ENCODE data around the gene ASB8. TPM values are rescaled to one million over a fixed set of nuclear protein-coding genes. Genes with fewer than 3 reads are reported as not detected.
A peak's percentile ranks its signal among the peaks of the same experiment; 100 is the strongest.

The ASB8 gene
- total RNA-seq, 6 experiments from 2014 or later, result 30.9 to 41.8 (median 34.6) TPM

DNA sequence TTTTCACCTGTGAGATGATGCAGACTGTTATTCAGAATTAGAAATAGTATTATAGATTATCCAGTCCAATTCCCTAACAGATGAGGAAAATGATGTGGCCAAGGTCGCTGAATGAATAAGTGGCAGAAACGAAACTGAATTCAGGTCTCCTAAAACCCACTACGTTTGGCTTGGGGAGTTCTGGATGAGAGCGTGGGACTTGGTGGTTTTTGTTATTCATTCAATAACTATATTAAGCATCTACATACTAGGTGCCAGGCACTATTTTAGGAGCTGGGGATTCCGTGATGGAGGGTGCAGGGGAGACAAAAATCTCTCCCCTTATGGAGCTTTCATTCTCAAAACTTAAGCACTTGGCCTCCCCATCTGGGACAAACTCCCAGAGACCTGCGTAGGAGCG is 25.3 kb upstream of the ASB8 start:
- TF ChIP-seq, protein P1, sequence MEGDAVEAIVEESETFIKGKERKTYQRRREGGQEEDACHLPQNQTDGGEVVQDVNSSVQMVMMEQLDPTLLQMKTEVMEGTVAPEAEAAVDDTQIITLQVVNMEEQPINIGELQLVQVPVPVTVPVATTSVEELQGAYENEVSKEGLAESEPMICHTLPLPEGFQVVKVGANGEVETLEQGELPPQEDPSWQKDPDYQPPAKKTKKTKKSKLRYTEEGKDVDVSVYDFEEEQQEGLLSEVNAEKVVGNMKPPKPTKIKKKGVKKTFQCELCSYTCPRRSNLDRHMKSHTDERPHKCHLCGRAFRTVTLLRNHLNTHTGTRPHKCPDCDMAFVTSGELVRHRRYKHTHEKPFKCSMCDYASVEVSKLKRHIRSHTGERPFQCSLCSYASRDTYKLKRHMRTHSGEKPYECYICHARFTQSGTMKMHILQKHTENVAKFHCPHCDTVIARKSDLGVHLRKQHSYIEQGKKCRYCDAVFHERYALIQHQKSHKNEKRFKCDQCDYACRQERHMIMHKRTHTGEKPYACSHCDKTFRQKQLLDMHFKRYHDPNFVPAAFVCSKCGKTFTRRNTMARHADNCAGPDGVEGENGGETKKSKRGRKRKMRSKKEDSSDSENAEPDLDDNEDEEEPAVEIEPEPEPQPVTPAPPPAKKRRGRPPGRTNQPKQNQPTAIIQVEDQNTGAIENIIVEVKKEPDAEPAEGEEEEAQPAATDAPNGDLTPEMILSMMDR (IDR thresholded peaks at IDR 0.05), result no peak
- Mint-ChIP-seq H3K27me3 (ENCODE audit: insufficient read depth) (peaks cover 49% of the 10 kb centered on the region), H3K4me1 (ENCODE audit: low read depth) (peaks cover 17% of the 10 kb centered on the region), H3K36me3 (ENCODE audit: low read depth) (no peaks in the 10 kb centered on the region), H3K9me3 (no peaks in the 10 kb centered on the region), H3K27ac (peak overlapping the region; percentile 76), H3K4me3 (peak overlapping the region; percentile 92)
- DNase-seq, result no peak

DNA sequence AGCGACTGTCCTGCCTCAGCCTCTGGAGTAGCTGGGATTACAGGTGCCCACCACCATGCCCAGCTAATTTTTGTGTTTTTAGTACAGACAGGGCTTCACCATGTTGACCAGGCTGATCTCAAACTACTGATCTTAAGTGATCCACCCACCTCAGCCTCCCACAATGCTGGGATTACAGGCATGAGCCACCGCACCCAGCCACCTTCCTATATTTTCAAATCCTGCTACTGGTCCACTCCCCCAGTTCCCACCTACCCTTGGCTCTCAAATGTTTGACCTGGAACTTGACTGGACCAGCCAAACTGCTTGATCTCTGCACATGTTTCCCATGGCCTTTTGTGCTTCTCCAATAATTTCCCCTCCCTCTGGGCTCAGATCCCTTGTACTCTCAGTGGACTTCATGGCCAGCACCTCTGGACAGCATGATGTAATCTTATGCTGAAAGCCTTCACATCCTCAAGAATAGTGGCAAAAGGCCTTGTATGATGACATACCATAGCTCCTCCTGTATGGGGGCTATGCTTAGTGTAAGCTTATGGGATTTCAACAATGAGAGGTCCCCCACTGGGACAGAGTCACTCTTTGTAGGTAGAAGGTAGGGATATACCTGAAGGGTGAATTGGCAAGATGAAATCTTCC is 23.7 kb upstream of the ASB8 start:
- Mint-ChIP-seq H3K36me3 (ENCODE audit: low read depth) (no peaks in the 10 kb centered on the region), H3K9me3 (no peaks in the 10 kb centered on the region), H3K27me3 (ENCODE audit: insufficient read depth) (peaks cover 46% of the 10 kb centered on the region), H3K27ac (no peak overlapping the region), H3K4me3 (no peak overlapping the region), H3K4me1 (ENCODE audit: low read depth) (peaks cover 16% of the 10 kb centered on the region)
- TF ChIP-seq, protein P1 (IDR thresholded peaks at IDR 0.05), result no peak
- no peak for DNase-seq

DNA sequence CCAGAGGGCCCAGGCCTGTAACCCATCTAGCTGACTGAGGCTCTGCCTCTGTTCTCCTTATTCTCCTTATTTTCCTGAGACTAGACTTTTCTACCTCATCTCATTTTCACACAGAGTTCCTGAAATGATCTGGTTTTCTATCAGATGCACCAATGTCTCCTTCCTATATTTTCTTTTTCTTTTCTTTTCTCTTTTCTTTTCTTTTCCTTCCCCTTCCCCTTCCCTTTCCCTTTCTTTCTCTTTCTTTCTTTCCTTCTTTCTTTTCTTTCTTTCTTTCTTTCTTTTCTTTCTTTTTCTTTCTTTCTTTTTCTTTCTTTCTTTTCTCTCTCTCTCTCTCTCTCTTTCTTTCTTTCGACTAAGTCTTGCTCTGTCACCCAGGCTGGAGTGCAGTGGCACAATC is 23.1 kb upstream of the ASB8 start:
- Mint-ChIP-seq H3K27me3 (ENCODE audit: insufficient read depth) (peaks cover 42% of the 10 kb centered on the region), H3K4me3 (no peak overlapping the region)
- TF ChIP-seq, protein P1 (IDR thresholded peaks at IDR 0.05), result no peak

DNA sequence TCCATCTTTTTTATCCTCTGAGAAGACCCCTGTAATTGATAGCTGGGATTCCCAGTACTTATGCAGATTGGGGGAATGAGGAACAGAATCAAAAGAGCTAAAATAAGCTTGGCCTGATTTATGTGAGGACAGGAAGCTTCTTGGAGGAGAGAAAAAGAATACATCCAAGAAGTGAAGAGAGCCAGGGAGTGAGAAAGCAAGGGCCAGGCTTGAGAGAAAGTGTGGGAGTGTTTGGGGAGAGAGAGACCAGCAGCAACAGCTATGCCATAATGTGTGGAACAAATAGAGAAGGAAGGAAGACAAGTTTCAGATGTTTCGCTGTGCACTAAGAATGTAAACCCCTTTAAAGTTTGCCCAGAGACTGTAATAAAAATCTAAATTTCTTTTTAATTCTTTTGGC is 22.2 kb upstream of the ASB8 start:
- peaks cover 21% of the 10 kb centered on the region for H3K4me1 Mint-ChIP-seq (ENCODE audit: low read depth)
- no peak overlapping the region for H3K27ac Mint-ChIP-seq
- H3K27me3 Mint-ChIP-seq (ENCODE audit: insufficient read depth), result peaks cover 32% of the 10 kb centered on the region

More for the DNA sequence above, 23.1 kb upstream of the ASB8 start:
- Mint-ChIP-seq H3K4me1 (ENCODE audit: low read depth) (peaks cover 20% of the 10 kb centered on the region), H3K27ac (no peak overlapping the region), H3K9me3 (no peaks in the 10 kb centered on the region), H3K36me3 (ENCODE audit: low read depth) (no peaks in the 10 kb centered on the region)
- DNase-seq, result no peak

DNA sequence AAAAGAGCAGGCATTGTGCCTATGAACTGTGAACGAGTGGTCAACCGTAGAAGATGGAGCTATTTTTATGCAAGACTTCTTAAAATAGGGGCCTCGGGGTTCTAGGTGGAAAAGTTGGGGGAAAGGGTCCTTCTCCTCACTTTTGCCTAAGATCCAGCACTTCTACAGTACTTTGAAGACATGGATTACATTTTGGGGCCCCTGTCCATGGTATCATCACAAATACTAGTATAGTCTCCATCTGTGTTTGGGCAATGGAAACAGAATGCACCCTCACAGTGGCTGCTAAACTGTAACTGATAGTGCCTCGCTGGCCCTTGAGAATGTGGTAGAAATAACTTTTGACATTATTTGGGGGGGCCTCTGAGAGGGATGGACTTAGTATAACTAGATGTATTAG is 20.7 kb upstream of the ASB8 start:
- Mint-ChIP-seq H3K4me1 (ENCODE audit: low read depth) (peaks cover 21% of the 10 kb centered on the region), H3K27ac (no peak overlapping the region), H3K36me3 (ENCODE audit: low read depth) (no peaks in the 10 kb centered on the region)

More for the DNA sequence above, 22.2 kb upstream of the ASB8 start:
- no peaks in the 10 kb centered on the region for H3K36me3 Mint-ChIP-seq (ENCODE audit: low read depth)
- TF ChIP-seq, protein P1 (IDR thresholded peaks at IDR 0.05), result no peak
- H3K9me3 Mint-ChIP-seq, result no peaks in the 10 kb centered on the region
- DNase-seq, result no peak
- no peak overlapping the region for H3K4me3 Mint-ChIP-seq

More for the DNA sequence above, 20.7 kb upstream of the ASB8 start:
- H3K4me3 Mint-ChIP-seq, result no peak overlapping the region
- no peak for DNase-seq
- H3K9me3 Mint-ChIP-seq, result no peaks in the 10 kb centered on the region
- peaks cover 25% of the 10 kb centered on the region for H3K27me3 Mint-ChIP-seq (ENCODE audit: insufficient read depth)
- TF ChIP-seq, protein P1 (IDR thresholded peaks at IDR 0.05), result no peak

Measured in HFFc6 (cell line).